WTC11 (cell line): ENCODE data around the gene OST4. TPM values are rescaled to one million over a fixed set of nuclear protein-coding genes. Genes with fewer than 3 reads are reported as not detected.

Experiments used
- CREB1 ChIP-seq: sonication (generic); formaldehyde crosslinking; IDR thresholded peaks from 2 replicates; pipeline ENCODE4 v1.8.0; 2023; ENCODE audit warnings: mild to moderate bottlenecking, missing genetic modification reagents
- ETV6 ChIP-seq: sonication (generic); formaldehyde crosslinking; IDR thresholded peaks from 2 replicates; pipeline ENCODE4 v1.8.1; 2022; ENCODE audit warnings: mild to moderate bottlenecking, missing genetic modification reagents
- JAZF1 ChIP-seq: fragments of 250-450 bp; sonication (Bioruptor Pico); IDR thresholded peaks from 2 replicates; pipeline ENCODE4 v1.9.0; 2021; ENCODE audit warnings: moderate library complexity, mild to moderate bottlenecking, inconsistent platforms
- JUN ChIP-seq: sonication (generic); formaldehyde crosslinking; IDR thresholded peaks from 2 replicates; pipeline ENCODE4 v1.8.0; 2023; ENCODE audit warnings: mild to moderate bottlenecking, missing genetic modification reagents
- KAT7 ChIP-seq: sonication (generic); formaldehyde crosslinking; IDR thresholded peaks from 2 replicates; pipeline ENCODE4 v1.8.1; 2023; ENCODE audit warnings: missing genetic modification reagents, mild to moderate bottlenecking, borderline replicate concordance
- MYBL2 ChIP-seq: sonication (generic); formaldehyde crosslinking; IDR thresholded peaks from 2 replicates; pipeline ENCODE4 v1.8.1; 2023; ENCODE audit warnings: mild to moderate bottlenecking, moderate library complexity, missing genetic modification reagents
- NR1H2 ChIP-seq: sonication (generic); formaldehyde crosslinking; IDR thresholded peaks from 2 replicates; pipeline ENCODE4 v1.9.0; 2021; ENCODE audit warnings: mild to moderate bottlenecking, moderate library complexity, missing genetic modification reagents
- OVOL2 ChIP-seq: fragments of 250-450 bp; sonication (Bioruptor Pico); IDR thresholded peaks from 2 replicates; pipeline ENCODE4 v1.9.0; 2021; ENCODE audit warnings: mild to moderate bottlenecking, borderline replicate concordance
- SMAD3 ChIP-seq: sonication (generic); formaldehyde crosslinking; IDR thresholded peaks from 2 replicates; pipeline ENCODE4 v1.8.0; 2022; ENCODE audit warnings: missing genetic modification reagents, mild to moderate bottlenecking, borderline replicate concordance
- SP1 ChIP-seq: sonication (generic); formaldehyde crosslinking; conservative IDR thresholded peaks from 2 replicates; pipeline ENCODE4 v1.8.1; 2022; ENCODE audit warnings: missing genetic modification reagents
- ZNF138 ChIP-seq: sonication (generic); formaldehyde crosslinking; conservative IDR thresholded peaks from 2 replicates; pipeline ENCODE4 v1.8.1; 2022; ENCODE audit warnings: mild to moderate bottlenecking, moderate library complexity, missing genetic modification reagents
- ZNF219 ChIP-seq: sonication (generic); formaldehyde crosslinking; IDR thresholded peaks from 2 replicates; pipeline ENCODE4 v1.8.0; 2023; ENCODE audit warnings: missing genetic modification reagents, mild to moderate bottlenecking, borderline replicate concordance
- ZNF232 ChIP-seq: sonication (generic); formaldehyde crosslinking; IDR thresholded peaks from 2 replicates; pipeline ENCODE4 v1.8.0; 2022; ENCODE audit warnings: mild to moderate bottlenecking, missing genetic modification reagents
- ZNF416 ChIP-seq: fragments of 250-450 bp; sonication (Bioruptor Pico); IDR thresholded peaks from 2 replicates; pipeline ENCODE4 v1.9.0; 2021; ENCODE audit warnings: mild to moderate bottlenecking, inconsistent platforms
- ZNF423 ChIP-seq: fragments of 250-450 bp; sonication (Bioruptor Pico); IDR thresholded peaks from 2 replicates; pipeline ENCODE4 v2.1.2; 2022; ENCODE audit warnings: mild to moderate bottlenecking, moderate library complexity
- total RNA-seq: library from RNA; stranded (reverse); gene quantifications from 3 replicates; pipeline ENCODE4 v1.2.3, GENCODE V29; 2021
- TF ChIP-seq, protein P1 (sequence below): sonication (generic); formaldehyde crosslinking; IDR thresholded peaks from 2 replicates; pipeline ENCODE4 v1.8.0; 2023; ENCODE audit warnings: missing genetic modification reagents, mild to moderate bottlenecking, borderline replicate concordance
- TF ChIP-seq, protein P2 (sequence below): sonication (generic); formaldehyde crosslinking; IDR thresholded peaks from 2 replicates; pipeline ENCODE4 v1.8.0; 2022; ENCODE audit warnings: mild to moderate bottlenecking, missing genetic modification reagents
- TF ChIP-seq, protein P3 (sequence below): sonication (generic); formaldehyde crosslinking; conservative IDR thresholded peaks from 2 replicates; pipeline ENCODE4 v1.8.1; 2022; ENCODE audit warnings: mild to moderate bottlenecking, missing genetic modification reagents
- TF ChIP-seq, protein P4 (sequence below): fragments of 200-600 bp; IDR thresholded peaks from 2 replicates; pipeline ENCODE4 v1.8.0; 2022; ENCODE audit warnings: antibody characterized with exemption
- TF ChIP-seq, protein P5 (sequence below): fragments of 250-450 bp; sonication (Bioruptor Pico); conservative IDR thresholded peaks from 2 replicates; pipeline ENCODE4 v1.9.0; 2021; ENCODE audit warnings: mild to moderate bottlenecking
- TF ChIP-seq, protein P6 (sequence below): sonication (generic); formaldehyde crosslinking; IDR thresholded peaks from 2 replicates; pipeline ENCODE4 v1.8.0; 2022; ENCODE audit warnings: mild to moderate bottlenecking, missing genetic modification reagents
- TF ChIP-seq, protein P7 (sequence below): sonication (generic); formaldehyde crosslinking; IDR thresholded peaks from 2 replicates; pipeline ENCODE4 v1.8.1; 2023; ENCODE audit warnings: mild to moderate bottlenecking, missing genetic modification reagents
- TF ChIP-seq, protein P8 (sequence below): sonication (generic); formaldehyde crosslinking; IDR thresholded peaks from 2 replicates; pipeline ENCODE4 v1.8.1; 2022; ENCODE audit warnings: mild to moderate bottlenecking, missing genetic modification reagents, moderate library complexity, borderline replicate concordance
- TF ChIP-seq, protein P9 (sequence below): sonication (generic); formaldehyde crosslinking; IDR thresholded peaks from 2 replicates; pipeline ENCODE4 v1.8.1; 2023; ENCODE audit warnings: mild to moderate bottlenecking, moderate library complexity, missing genetic modification reagents

Gene OST4
- total RNA-seq, 1 experiment from 2014 or later, result 210 TPM

DNA sequence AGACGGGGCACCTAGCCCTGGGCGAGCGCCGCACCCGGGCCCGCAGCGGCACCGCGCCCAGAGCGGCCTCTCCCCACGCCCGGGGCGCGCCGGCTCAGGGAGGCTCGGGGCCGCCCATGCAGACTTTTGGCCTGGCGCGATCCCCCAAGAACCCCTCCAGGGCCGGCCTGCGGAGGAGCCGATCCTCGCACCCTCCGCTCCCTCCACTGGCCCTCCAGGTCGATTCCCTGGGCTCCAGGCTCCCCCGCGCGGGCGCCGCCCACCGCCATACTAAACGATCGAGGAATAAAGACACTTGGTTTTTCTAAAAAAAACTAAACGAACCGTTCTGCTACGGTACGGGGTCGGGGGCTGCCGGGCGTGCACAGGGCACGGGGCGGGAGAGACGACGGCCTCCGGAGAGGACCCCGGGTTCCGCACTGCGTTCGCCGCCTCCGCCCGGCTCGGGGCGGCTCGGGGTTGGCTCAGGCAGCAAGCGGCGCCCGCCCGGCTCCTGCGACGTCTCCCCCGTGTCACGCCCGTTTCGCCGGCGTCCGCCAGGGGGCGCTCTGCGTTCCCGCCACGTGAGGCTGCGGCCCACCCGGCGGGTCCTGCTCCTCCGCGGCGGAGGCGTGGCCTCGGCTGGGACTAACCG, 14.8 kb upstream of the OST4 start (continued):
- TF ChIP-seq CREB1 (CRISPR knock-in tag), result 0 out of 2 replicates have a peak, but pooled peaks have one; percentile 50
- TF ChIP-seq, protein P1, sequence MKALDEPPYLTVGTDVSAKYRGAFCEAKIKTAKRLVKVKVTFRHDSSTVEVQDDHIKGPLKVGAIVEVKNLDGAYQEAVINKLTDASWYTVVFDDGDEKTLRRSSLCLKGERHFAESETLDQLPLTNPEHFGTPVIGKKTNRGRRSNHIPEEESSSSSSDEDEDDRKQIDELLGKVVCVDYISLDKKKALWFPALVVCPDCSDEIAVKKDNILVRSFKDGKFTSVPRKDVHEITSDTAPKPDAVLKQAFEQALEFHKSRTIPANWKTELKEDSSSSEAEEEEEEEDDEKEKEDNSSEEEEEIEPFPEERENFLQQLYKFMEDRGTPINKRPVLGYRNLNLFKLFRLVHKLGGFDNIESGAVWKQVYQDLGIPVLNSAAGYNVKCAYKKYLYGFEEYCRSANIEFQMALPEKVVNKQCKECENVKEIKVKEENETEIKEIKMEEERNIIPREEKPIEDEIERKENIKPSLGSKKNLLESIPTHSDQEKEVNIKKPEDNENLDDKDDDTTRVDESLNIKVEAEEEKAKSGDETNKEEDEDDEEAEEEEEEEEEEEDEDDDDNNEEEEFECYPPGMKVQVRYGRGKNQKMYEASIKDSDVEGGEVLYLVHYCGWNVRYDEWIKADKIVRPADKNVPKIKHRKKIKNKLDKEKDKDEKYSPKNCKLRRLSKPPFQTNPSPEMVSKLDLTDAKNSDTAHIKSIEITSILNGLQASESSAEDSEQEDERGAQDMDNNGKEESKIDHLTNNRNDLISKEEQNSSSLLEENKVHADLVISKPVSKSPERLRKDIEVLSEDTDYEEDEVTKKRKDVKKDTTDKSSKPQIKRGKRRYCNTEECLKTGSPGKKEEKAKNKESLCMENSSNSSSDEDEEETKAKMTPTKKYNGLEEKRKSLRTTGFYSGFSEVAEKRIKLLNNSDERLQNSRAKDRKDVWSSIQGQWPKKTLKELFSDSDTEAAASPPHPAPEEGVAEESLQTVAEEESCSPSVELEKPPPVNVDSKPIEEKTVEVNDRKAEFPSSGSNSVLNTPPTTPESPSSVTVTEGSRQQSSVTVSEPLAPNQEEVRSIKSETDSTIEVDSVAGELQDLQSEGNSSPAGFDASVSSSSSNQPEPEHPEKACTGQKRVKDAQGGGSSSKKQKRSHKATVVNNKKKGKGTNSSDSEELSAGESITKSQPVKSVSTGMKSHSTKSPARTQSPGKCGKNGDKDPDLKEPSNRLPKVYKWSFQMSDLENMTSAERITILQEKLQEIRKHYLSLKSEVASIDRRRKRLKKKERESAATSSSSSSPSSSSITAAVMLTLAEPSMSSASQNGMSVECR (CRISPR knock-in tag), result no peak
- TF ChIP-seq, protein P2, sequence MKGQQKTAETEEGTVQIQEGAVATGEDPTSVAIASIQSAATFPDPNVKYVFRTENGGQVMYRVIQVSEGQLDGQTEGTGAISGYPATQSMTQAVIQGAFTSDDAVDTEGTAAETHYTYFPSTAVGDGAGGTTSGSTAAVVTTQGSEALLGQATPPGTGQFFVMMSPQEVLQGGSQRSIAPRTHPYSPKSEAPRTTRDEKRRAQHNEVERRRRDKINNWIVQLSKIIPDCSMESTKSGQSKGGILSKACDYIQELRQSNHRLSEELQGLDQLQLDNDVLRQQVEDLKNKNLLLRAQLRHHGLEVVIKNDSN (CRISPR knock-in tag), result peak; percentile 70
- TF ChIP-seq, protein P3, sequence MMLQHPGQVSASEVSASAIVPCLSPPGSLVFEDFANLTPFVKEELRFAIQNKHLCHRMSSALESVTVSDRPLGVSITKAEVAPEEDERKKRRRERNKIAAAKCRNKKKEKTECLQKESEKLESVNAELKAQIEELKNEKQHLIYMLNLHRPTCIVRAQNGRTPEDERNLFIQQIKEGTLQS (CRISPR knock-in tag), result no peak
- no peak for TF ChIP-seq ZNF219 (CRISPR knock-in tag)
- TF ChIP-seq KAT7 (CRISPR knock-in tag), result no peak
- TF ChIP-seq, protein P4, sequence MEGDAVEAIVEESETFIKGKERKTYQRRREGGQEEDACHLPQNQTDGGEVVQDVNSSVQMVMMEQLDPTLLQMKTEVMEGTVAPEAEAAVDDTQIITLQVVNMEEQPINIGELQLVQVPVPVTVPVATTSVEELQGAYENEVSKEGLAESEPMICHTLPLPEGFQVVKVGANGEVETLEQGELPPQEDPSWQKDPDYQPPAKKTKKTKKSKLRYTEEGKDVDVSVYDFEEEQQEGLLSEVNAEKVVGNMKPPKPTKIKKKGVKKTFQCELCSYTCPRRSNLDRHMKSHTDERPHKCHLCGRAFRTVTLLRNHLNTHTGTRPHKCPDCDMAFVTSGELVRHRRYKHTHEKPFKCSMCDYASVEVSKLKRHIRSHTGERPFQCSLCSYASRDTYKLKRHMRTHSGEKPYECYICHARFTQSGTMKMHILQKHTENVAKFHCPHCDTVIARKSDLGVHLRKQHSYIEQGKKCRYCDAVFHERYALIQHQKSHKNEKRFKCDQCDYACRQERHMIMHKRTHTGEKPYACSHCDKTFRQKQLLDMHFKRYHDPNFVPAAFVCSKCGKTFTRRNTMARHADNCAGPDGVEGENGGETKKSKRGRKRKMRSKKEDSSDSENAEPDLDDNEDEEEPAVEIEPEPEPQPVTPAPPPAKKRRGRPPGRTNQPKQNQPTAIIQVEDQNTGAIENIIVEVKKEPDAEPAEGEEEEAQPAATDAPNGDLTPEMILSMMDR, result peak; percentile 98
- TF ChIP-seq, protein P5, sequence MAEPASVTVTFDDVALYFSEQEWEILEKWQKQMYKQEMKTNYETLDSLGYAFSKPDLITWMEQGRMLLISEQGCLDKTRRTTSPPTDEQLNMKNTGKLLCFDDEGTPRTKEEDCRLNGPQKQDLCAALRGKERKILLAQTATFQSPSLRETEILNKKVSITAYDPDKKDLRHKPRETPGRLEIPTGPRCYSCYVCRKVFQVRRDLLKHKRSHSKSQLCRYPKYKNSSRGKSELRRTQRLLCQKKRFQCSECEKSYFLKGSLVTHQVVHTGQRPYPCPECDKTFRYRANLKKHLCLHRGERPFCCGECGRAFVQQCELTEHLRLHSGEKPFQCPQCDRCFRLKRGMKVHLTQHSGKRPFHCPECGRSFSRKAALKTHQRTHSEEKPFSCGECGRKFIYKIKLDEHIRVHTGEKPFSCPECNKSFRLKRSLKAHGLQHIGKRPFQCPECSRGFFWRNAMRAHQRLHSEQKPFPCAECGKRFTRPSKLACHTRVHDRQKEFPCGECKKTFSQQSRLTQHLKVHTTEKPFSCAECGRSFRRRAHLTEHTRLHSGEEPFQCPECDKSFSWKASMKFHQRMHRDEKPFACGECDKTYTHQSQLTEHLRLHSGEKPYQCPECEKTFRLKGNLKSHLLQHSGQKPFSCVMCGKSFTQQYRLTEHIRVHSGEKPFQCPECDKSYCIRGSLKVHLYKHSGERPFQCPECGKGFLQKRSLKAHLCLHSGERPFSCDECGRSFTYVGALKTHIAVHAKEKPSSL, result no peak
- TF ChIP-seq NR1H2 (CRISPR knock-in tag), result no peak
- TF ChIP-seq, protein P6, sequence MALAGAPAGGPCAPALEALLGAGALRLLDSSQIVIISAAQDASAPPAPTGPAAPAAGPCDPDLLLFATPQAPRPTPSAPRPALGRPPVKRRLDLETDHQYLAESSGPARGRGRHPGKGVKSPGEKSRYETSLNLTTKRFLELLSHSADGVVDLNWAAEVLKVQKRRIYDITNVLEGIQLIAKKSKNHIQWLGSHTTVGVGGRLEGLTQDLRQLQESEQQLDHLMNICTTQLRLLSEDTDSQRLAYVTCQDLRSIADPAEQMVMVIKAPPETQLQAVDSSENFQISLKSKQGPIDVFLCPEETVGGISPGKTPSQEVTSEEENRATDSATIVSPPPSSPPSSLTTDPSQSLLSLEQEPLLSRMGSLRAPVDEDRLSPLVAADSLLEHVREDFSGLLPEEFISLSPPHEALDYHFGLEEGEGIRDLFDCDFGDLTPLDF (CRISPR knock-in tag), result no peak
- no peak for TF ChIP-seq JAZF1
- TF ChIP-seq, protein P7, sequence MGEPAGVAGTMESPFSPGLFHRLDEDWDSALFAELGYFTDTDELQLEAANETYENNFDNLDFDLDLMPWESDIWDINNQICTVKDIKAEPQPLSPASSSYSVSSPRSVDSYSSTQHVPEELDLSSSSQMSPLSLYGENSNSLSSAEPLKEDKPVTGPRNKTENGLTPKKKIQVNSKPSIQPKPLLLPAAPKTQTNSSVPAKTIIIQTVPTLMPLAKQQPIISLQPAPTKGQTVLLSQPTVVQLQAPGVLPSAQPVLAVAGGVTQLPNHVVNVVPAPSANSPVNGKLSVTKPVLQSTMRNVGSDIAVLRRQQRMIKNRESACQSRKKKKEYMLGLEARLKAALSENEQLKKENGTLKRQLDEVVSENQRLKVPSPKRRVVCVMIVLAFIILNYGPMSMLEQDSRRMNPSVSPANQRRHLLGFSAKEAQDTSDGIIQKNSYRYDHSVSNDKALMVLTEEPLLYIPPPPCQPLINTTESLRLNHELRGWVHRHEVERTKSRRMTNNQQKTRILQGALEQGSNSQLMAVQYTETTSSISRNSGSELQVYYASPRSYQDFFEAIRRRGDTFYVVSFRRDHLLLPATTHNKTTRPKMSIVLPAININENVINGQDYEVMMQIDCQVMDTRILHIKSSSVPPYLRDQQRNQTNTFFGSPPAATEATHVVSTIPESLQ (CRISPR knock-in tag), result no peak
- TF ChIP-seq ZNF138 (CRISPR knock-in tag), result no peak
- TF ChIP-seq ETV6 (CRISPR knock-in tag), result no peak
- TF ChIP-seq, protein P8, sequence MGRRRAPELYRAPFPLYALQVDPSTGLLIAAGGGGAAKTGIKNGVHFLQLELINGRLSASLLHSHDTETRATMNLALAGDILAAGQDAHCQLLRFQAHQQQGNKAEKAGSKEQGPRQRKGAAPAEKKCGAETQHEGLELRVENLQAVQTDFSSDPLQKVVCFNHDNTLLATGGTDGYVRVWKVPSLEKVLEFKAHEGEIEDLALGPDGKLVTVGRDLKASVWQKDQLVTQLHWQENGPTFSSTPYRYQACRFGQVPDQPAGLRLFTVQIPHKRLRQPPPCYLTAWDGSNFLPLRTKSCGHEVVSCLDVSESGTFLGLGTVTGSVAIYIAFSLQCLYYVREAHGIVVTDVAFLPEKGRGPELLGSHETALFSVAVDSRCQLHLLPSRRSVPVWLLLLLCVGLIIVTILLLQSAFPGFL (CRISPR knock-in tag), result no peak
- TF ChIP-seq SMAD3 (CRISPR knock-in tag), result no peak
- no peak for TF ChIP-seq OVOL2
- TF ChIP-seq ZNF232 (CRISPR knock-in tag), result no peak; the same call in 1 of the 2 replicates
- no peak for TF ChIP-seq ZNF423 (CRISPR knock-in tag)
- TF ChIP-seq, protein P9, sequence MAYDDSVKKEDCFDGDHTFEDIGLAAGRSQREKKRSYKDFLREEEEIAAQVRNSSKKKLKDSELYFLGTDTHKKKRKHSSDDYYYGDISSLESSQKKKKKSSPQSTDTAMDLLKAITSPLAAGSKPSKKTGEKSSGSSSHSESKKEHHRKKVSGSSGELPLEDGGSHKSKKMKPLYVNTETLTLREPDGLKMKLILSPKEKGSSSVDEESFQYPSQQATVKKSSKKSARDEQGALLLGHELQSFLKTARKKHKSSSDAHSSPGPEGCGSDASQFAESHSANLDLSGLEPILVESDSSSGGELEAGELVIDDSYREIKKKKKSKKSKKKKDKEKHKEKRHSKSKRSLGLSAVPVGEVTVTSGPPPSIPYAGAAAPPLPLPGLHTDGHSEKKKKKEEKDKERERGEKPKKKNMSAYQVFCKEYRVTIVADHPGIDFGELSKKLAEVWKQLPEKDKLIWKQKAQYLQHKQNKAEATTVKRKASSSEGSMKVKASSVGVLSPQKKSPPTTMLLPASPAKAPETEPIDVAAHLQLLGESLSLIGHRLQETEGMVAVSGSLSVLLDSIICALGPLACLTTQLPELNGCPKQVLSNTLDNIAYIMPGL (CRISPR knock-in tag), result peak; percentile 90; the same call in 1 of the 2 replicates
- TF ChIP-seq JUN, result no peak
- TF ChIP-seq SP1 (CRISPR knock-in tag), result peak; percentile 87
- TF ChIP-seq ZNF416, result no peak
- no peak for TF ChIP-seq MYBL2 (CRISPR knock-in tag)
